Osteocyte (in vitro differentiated cells): ENCODE measurements around the gene FAM193B. TPM values are rescaled to one million over a fixed set of nuclear protein-coding genes. Genes with fewer than 3 reads are reported as not detected.

Experiments used
- DNase-seq: peaks from one replicate; pipeline ENCODE4 v3.0.0; 2021; ENCODE audit warnings: mixed read lengths; ENCODE audit not compliant: unreplicated experiment; ENCODE audit errors: extremely low spot score
- H3K27ac Mint-ChIP-seq: one replicate; pipeline ENCODE4 v1.8.0; 2021; ENCODE audit warnings: mild to moderate bottlenecking, mixed read lengths; ENCODE audit not compliant: unreplicated experiment
- H3K27me3 Mint-ChIP-seq: one replicate; pipeline ENCODE4 v1.8.0; 2021; ENCODE audit warnings: mixed read lengths; ENCODE audit not compliant: unreplicated experiment
- H3K36me3 Mint-ChIP-seq: one replicate; pipeline ENCODE4 v1.8.0; 2021; ENCODE audit warnings: mixed read lengths; ENCODE audit not compliant: unreplicated experiment
- H3K4me1 Mint-ChIP-seq: one replicate; pipeline ENCODE4 v1.8.0; 2021; ENCODE audit warnings: mixed read lengths; ENCODE audit not compliant: unreplicated experiment
- H3K4me3 Mint-ChIP-seq: one replicate; pipeline ENCODE4 v1.8.0; 2021; ENCODE audit warnings: mild to moderate bottlenecking, moderate library complexity, mixed read lengths; ENCODE audit not compliant: unreplicated experiment
- H3K9me3 Mint-ChIP-seq: one replicate; pipeline ENCODE4 v1.8.0; 2021; ENCODE audit warnings: mixed read lengths; ENCODE audit not compliant: unreplicated experiment
- CTCF ChIP-seq: fragments of 200-600 bp; sonication (generic); IDR thresholded peaks from 2 replicates; pipeline ENCODE4 v1.5.0; 2021; ENCODE audit warnings: antibody characterized with exemption, mild to moderate bottlenecking, moderate library complexity
- total RNA-seq: library from RNA; stranded (reverse); gene quantifications from 2 replicates; pipeline ENCODE4 v1.2.1, GENCODE V29; 2021

Gene FAM193B
- total RNA-seq, 1 donor from 2014 or later: 97.2 TPM

- no peak for TF ChIP-seq CTCF
- H3K36me3 Mint-ChIP-seq: peaks cover 8% of the 10 kb centered on the region
- peak overlapping the region; percentile 91 for H3K27ac Mint-ChIP-seq
- peak overlapping the region; percentile 84 for H3K4me3 Mint-ChIP-seq
- H3K27me3 Mint-ChIP-seq: no peaks in the 10 kb centered on the region
- H3K9me3 Mint-ChIP-seq: no peaks in the 10 kb centered on the region
- peaks cover 79% of the 10 kb centered on the region for H3K4me1 Mint-ChIP-seq
- DNase-seq: peak; percentile 94
Measured at GRCh38 chr5:177496727-177497291, 57.6 kb downstream of the FAM193B start.

GRCh38 chr5:177496070-177496726, 58.2 kb downstream of the FAM193B start:
- H3K4me1 Mint-ChIP-seq: peaks cover 78% of the 10 kb centered on the region
- peak; percentile 31 for TF ChIP-seq CTCF
- no peaks in the 10 kb centered on the region for H3K9me3 Mint-ChIP-seq
- no peaks in the 10 kb centered on the region for H3K27me3 Mint-ChIP-seq
- peak overlapping the region; percentile 84 for H3K4me3 Mint-ChIP-seq
- H3K27ac Mint-ChIP-seq: peak overlapping the region; percentile 91
- H3K36me3 Mint-ChIP-seq: peaks cover 10% of the 10 kb centered on the region
- no peak for DNase-seq

GRCh38 chr5:177495243-177496060, 58.9 kb downstream of the FAM193B start:
- peak overlapping the region; percentile 91 for H3K27ac Mint-ChIP-seq
- no peaks in the 10 kb centered on the region for H3K9me3 Mint-ChIP-seq
- H3K27me3 Mint-ChIP-seq: no peaks in the 10 kb centered on the region
- peak overlapping the region; percentile 84 for H3K4me3 Mint-ChIP-seq
- H3K4me1 Mint-ChIP-seq: peaks cover 76% of the 10 kb centered on the region
- no peak for TF ChIP-seq CTCF
- peaks cover 13% of the 10 kb centered on the region for H3K36me3 Mint-ChIP-seq
- peak; percentile 94 for DNase-seq

GRCh38 chr5:177494346-177495195, 59.8 kb downstream of the FAM193B start:
- Mint-ChIP-seq H3K4me1 (peaks cover 69% of the 10 kb centered on the region), H3K36me3 (peaks cover 13% of the 10 kb centered on the region), H3K27me3 (no peaks in the 10 kb centered on the region), H3K4me3 (peak overlapping the region; percentile 84), H3K9me3 (no peaks in the 10 kb centered on the region), H3K27ac (peak overlapping the region; percentile 91)
- peak; percentile 53 for TF ChIP-seq CTCF
- peak; percentile 97 for DNase-seq
